Measurements from ENCODE around the gene GANAB.
A peak's percentile ranks its signal among the peaks of the same experiment; 100 is the strongest.

Gene GANAB

DNA sequence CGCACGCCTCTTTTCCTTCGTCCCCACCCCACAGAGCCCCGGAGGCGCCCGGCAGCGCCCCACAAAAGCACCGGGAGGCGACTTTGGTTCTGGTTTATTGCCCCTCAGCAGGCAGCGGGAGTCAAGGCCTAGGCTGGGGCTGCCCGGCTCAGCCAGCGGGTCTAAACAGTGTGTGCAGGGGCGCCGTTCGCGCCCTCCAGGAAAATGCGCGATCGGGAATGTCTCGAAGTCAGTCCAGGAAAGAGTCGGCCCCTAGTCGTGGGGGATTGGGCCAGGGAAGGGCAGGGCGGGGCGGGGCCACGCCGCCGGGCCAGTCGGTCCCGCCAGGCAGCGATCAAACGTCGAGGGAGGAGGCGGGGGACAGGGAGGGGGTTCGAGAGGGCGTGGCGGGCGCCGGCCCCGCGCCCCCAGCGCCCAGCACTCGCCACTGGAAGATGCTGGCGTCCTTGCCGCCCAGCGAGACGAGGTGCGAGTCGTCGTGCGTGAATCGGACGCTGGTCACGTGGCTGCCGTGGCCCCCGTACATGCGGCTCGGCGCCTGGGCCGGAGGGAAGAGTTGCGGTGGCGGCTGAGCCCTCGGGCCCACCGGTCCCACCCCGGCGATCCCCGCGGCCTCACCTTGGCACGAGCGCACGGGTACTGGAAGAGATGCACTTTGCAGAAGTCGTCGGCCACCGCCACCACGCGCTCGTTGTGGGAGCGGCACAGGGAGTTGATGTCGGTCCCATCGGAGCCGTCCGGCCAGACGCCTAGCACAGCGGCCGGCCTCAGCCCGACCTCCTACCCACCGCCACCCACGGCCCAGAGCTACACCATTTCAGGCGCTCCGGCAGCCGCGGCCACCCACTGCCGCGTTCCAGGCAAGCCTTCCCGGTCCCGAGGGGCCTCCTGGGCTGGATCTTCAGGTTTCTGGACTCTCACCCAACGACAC is 44.0 kb downstream of the GANAB start:
- TF ChIP-seq YY1 (IDR thresholded peaks at IDR 0.05; ENCODE audit: insufficient read depth, insufficient read length) (no peak), ZNF274 (IDR thresholded peaks at IDR 0.05; ENCODE audit: low read depth, low read length) (no peak), SUZ12 (IDR thresholded peaks at IDR 0.05; ENCODE audit: extremely low read depth, insufficient read depth, insufficient read length) (no peak)
- H3K9me3 ChIP-seq (ENCODE audit: insufficient read depth, low read length) = no peaks in the 10 kb centered on the region
- peak overlapping the region; percentile 85 for H3K9ac ChIP-seq (ENCODE audit: insufficient read length, low read depth)
- H3K27me3 ChIP-seq (ENCODE audit: insufficient read depth, insufficient read length) = peaks cover 2% of the 10 kb centered on the region
- DNase-seq (ENCODE audit: low read depth, low spot score) = no peak
- H3K36me3 ChIP-seq (ENCODE audit: insufficient read depth, insufficient read length, low read length) = peaks cover 44% of the 10 kb centered on the region
- H3K4me3 ChIP-seq (ENCODE audit: insufficient read length, low read depth) = peak overlapping the region; percentile 58
- H3K4me1 ChIP-seq (ENCODE audit: insufficient read depth, insufficient read length) = peaks cover 20% of the 10 kb centered on the region

DNA sequence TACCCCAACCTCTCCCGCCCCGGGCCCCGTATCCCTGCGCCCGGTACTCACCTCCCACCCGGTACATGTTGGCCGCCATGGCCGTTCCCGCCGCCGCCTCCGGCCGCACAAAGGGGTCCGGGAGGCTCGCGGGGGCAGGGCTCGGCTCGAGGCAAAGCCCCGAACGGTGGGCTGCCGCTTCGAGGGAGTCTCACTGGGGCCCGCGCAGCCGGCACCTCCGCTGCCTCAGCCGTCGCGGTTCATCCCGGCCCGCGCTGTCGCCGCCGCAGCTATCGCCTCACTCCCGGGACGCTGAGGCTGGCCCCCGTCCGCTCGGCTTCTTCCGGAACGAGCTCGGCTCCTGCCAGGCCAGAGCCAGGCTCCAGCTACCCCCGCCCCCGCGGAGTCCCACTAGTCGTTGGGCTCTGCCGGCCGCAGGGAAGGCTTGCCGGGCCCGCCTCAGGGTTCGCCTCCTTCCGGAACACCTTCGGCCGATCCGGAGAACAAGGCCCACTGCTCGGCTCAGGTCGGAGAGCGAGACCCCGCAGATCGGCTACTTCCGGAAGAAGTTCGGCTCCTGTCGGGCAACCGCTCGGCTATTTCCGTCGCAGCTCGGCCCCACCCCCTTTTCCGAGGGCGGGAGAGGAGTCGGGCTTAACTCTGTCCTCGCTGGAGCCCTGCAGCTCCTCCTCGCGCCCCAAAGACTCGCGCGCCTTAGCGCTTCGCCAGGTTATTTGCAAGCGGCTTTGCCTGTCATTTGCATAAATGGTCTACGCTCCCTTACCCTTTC is 44.9 kb downstream of the GANAB start, which contains the start of gene MTA2:
TSS of gene MTA2 (minus strand) at position 494 of the 769 bp plus-strand sequence. CDS start at position 79, 415 bp downstream.
- DNase-seq (ENCODE audit: low read depth, low spot score) = peak; percentile 97
- Histone ChIP-seq H3K4me1 (ENCODE audit: insufficient read depth, insufficient read length) (peaks cover 20% of the 10 kb centered on the region), H3K9ac (ENCODE audit: insufficient read length, low read depth) (peak within 1 kb of the TSS; percentile 99), H3K36me3 (ENCODE audit: insufficient read depth, insufficient read length, low read length) (peaks cover 49% of the 10 kb centered on the region), H3K4me3 (ENCODE audit: insufficient read length, low read depth) (peak within 1 kb of the TSS; percentile 95), H3K9me3 (ENCODE audit: insufficient read depth, low read length) (no peaks in the 10 kb centered on the region), H3K27me3 (ENCODE audit: insufficient read depth, insufficient read length) (peaks cover 2% of the 10 kb centered on the region)
- TF ChIP-seq YY1 (IDR thresholded peaks at IDR 0.05; ENCODE audit: insufficient read depth, insufficient read length) (no peak), ZNF274 (IDR thresholded peaks at IDR 0.05; ENCODE audit: low read depth, low read length) (no peak), SUZ12 (IDR thresholded peaks at IDR 0.05; ENCODE audit: extremely low read depth, insufficient read depth, insufficient read length) (no peak)

DNA sequence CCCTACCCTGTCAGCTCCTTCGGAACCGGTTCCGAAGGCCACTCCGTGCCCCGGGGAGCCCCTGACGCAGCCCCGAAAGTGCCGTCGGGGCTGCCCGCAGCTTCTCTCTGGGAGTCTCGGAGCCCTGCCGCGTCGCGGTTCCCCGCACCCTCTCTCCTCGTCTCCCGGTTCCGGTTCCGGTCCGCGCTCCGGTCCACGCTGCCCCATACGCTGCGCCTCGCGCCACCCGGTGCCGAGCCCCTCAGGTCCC is 45.4 kb downstream of the GANAB start:
- no peak for DNase-seq (ENCODE audit: low read depth, low spot score)
- Histone ChIP-seq H3K9ac (ENCODE audit: insufficient read length, low read depth) (peak overlapping the region; percentile 99), H3K36me3 (ENCODE audit: insufficient read depth, insufficient read length, low read length) (peaks cover 55% of the 10 kb centered on the region), H3K4me3 (ENCODE audit: insufficient read length, low read depth) (peak overlapping the region; percentile 95), H3K9me3 (ENCODE audit: insufficient read depth, low read length) (no peaks in the 10 kb centered on the region), H3K4me1 (ENCODE audit: insufficient read depth, insufficient read length) (peaks cover 20% of the 10 kb centered on the region), H3K27me3 (ENCODE audit: insufficient read depth, insufficient read length) (peaks cover 2% of the 10 kb centered on the region)
- TF ChIP-seq YY1 (IDR thresholded peaks at IDR 0.05; ENCODE audit: insufficient read depth, insufficient read length) (no peak), SUZ12 (IDR thresholded peaks at IDR 0.05; ENCODE audit: extremely low read depth, insufficient read depth, insufficient read length) (no peak), ZNF274 (IDR thresholded peaks at IDR 0.05; ENCODE audit: low read depth, low read length) (no peak)

DNA sequence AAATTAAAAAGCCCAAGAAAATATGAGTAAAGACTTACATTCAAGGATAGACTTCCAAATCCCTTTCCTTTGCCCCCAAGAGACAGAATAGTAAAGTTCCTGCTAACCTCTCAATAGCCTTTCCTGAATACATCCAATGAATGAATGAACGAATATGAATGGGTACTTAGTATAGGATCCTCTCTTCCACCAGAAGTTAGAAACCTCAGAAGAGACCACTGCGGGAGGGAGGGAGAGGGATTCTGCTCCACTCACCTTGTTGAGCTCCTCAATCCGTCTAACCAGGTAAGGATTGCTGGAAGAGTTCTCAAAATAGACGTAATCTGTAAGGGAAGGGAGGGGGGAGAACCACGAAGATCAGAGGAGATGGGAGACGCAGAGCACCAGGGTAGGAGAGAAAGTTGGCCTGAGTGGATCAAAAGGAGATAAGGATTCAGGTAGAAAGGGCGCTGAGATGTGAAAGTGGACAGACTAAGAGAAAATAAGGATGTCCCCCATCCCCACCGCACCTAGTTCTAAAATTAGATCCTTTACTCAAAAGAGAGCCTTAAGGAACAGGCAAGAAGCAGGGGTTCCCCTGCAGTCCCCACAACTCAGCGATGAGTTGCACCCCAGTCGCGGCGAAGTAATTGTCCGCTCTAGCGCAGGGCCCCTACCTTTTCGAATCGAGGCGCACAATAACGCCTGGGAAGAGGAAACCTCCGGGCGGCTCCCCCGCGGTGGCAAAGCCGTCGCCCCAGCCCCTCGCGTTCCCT is 45.9 kb downstream of the GANAB start:
- H3K4me1 ChIP-seq (ENCODE audit: insufficient read depth, insufficient read length) = peaks cover 18% of the 10 kb centered on the region
- no peaks in the 10 kb centered on the region for H3K9me3 ChIP-seq (ENCODE audit: insufficient read depth, low read length)
- peak overlapping the region; percentile 99 for H3K9ac ChIP-seq (ENCODE audit: insufficient read length, low read depth)
- H3K36me3 ChIP-seq (ENCODE audit: insufficient read depth, insufficient read length, low read length) = peaks cover 57% of the 10 kb centered on the region
- no peak for TF ChIP-seq YY1 (IDR thresholded peaks at IDR 0.05; ENCODE audit: insufficient read depth, insufficient read length)
- TF ChIP-seq ZNF274 (IDR thresholded peaks at IDR 0.05; ENCODE audit: low read depth, low read length) = no peak
- no peak for TF ChIP-seq SUZ12 (IDR thresholded peaks at IDR 0.05; ENCODE audit: extremely low read depth, insufficient read depth, insufficient read length)
- no peak for DNase-seq (ENCODE audit: low read depth, low spot score)
- H3K27me3 ChIP-seq (ENCODE audit: insufficient read depth, insufficient read length) = peaks cover 2% of the 10 kb centered on the region
- H3K4me3 ChIP-seq (ENCODE audit: insufficient read length, low read depth) = peak overlapping the region; percentile 95

DNA sequence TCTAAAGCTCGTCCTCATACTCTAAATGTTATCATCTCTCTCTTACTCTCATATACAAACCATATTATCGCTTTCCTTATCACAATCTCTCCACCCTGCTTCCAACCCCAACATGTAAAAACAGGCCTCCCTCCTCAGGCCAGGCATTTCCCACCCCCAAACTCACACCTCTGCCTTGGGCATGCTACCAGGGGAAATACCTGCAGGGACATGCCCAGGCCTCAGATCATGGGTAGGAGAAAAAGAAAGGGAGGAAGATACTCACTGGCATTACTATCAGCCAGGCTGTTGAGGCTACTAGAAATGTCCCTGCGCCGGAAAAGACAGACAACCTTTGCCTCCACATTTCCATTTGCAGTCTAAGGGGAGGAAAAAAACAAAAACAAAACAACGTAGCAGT is 46.5 kb downstream of the GANAB start:
- no peak for DNase-seq (ENCODE audit: low read depth, low spot score)
- Histone ChIP-seq H3K4me3 (ENCODE audit: insufficient read length, low read depth) (peak overlapping the region; percentile 95), H3K4me1 (ENCODE audit: insufficient read depth, insufficient read length) (peaks cover 12% of the 10 kb centered on the region), H3K36me3 (ENCODE audit: insufficient read depth, insufficient read length, low read length) (peaks cover 59% of the 10 kb centered on the region), H3K9me3 (ENCODE audit: insufficient read depth, low read length) (no peaks in the 10 kb centered on the region), H3K27me3 (ENCODE audit: insufficient read depth, insufficient read length) (peaks cover 2% of the 10 kb centered on the region), H3K9ac (ENCODE audit: insufficient read length, low read depth) (peak overlapping the region; percentile 99)
- no peak for TF ChIP-seq SUZ12 (IDR thresholded peaks at IDR 0.05; ENCODE audit: extremely low read depth, insufficient read depth, insufficient read length)
- no peak for TF ChIP-seq YY1 (IDR thresholded peaks at IDR 0.05; ENCODE audit: insufficient read depth, insufficient read length)
- TF ChIP-seq ZNF274 (IDR thresholded peaks at IDR 0.05; ENCODE audit: low read depth, low read length) = no peak

DNA sequence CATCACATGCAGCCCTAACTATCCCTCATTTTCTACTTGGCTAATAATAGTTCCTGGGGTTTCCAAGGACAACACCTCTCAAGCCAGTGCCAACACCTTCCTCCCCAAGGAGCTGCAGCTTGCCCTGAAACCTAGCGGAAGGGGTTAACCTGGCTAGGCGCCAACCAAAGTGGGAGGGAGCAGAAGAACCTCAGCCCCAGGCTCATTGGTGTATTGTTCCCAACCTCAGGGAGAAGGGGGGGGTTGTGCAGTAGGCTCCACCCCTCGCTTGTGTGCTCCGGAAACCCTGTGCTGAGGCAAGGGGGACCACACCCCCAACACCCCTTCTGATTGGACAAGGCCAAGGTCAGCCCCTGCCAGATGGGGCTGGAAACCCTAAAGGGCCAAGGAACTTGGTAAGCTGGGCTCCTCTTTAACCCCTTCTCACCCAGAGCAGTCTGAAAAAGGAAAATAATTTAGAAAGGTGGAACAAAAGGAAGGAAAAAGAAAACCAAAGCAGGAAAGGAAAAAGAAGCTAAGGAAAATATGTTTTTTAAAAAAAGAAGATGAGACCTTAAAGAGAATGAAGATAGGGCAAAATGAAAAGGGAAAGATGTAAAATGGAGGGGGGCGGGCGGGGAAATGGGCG is 47.2 kb downstream of the GANAB start:
- peaks cover 2% of the 10 kb centered on the region for H3K27me3 ChIP-seq (ENCODE audit: insufficient read depth, insufficient read length)
- H3K9me3 ChIP-seq (ENCODE audit: insufficient read depth, low read length) = no peaks in the 10 kb centered on the region
- peaks cover 66% of the 10 kb centered on the region for H3K36me3 ChIP-seq (ENCODE audit: insufficient read depth, insufficient read length, low read length)
- no peak overlapping the region for H3K4me3 ChIP-seq (ENCODE audit: insufficient read length, low read depth)
- peaks cover 10% of the 10 kb centered on the region for H3K4me1 ChIP-seq (ENCODE audit: insufficient read depth, insufficient read length)
- TF ChIP-seq SUZ12 (IDR thresholded peaks at IDR 0.05; ENCODE audit: extremely low read depth, insufficient read depth, insufficient read length) (no peak), ZNF274 (IDR thresholded peaks at IDR 0.05; ENCODE audit: low read depth, low read length) (no peak), YY1 (IDR thresholded peaks at IDR 0.05; ENCODE audit: insufficient read depth, insufficient read length) (no peak)
- DNase-seq (ENCODE audit: low read depth, low spot score) = peak; percentile 90
- H3K9ac ChIP-seq (ENCODE audit: insufficient read length, low read depth) = no peak overlapping the region

Measured in NT2/D1 (cell line).